Chondrocyte (in vitro differentiated cells): ENCODE measurements around the gene RET. TPM values are rescaled to one million over a fixed set of nuclear protein-coding genes. Genes with fewer than 3 reads are reported as not detected.

Experiments
- DNase-seq: peaks from one replicate; pipeline ENCODE4 v3.0.0; 2021; ENCODE audit warnings: mixed read lengths, low spot score
- H3K27ac Mint-ChIP-seq: one replicate; pipeline ENCODE4 v1.8.0; 2021; ENCODE audit warnings: mild to moderate bottlenecking, moderate library complexity, mixed read lengths; ENCODE audit not compliant: unreplicated experiment
- H3K27me3 Mint-ChIP-seq: 2 replicates; pipeline ENCODE4 v1.8.0; 2021; ENCODE audit warnings: low read depth, mixed read lengths
- H3K36me3 Mint-ChIP-seq: 2 replicates; pipeline ENCODE4 v1.8.0; 2021; ENCODE audit warnings: low read depth, mixed read lengths
- H3K4me1 Mint-ChIP-seq: 2 replicates; pipeline ENCODE4 v1.8.0; 2021; ENCODE audit warnings: low read depth, mild to moderate bottlenecking, mixed read lengths
- H3K4me3 Mint-ChIP-seq: one replicate; pipeline ENCODE4 v1.8.0; 2021; ENCODE audit warnings: mild to moderate bottlenecking, moderate library complexity, mixed read lengths; ENCODE audit not compliant: unreplicated experiment
- H3K9me3 Mint-ChIP-seq: 2 replicates; pipeline ENCODE4 v1.8.0; 2021; ENCODE audit warnings: low read depth, mixed read lengths
- CTCF ChIP-seq: fragments of 200-600 bp; sonication (generic); IDR thresholded peaks from 2 replicates; pipeline ENCODE4 v1.5.0; 2021; ENCODE audit warnings: antibody characterized with exemption, mild to moderate bottlenecking, moderate library complexity
- total RNA-seq: library from RNA; stranded (reverse); gene quantifications from 3 replicates; pipeline ENCODE4 v1.2.1, GENCODE V29; 2021

Gene RET
- total RNA-seq, 1 donor from 2014 or later, result 0.12 TPM

GRCh38 chr10:43112608-43112961 lies 35.7 kb downstream of the RET start:
- H3K4me1 Mint-ChIP-seq, result no peaks in the 10 kb centered on the region
- H3K4me3 Mint-ChIP-seq, result no peak overlapping the region
- H3K27ac Mint-ChIP-seq, result no peak overlapping the region
- no peaks in the 10 kb centered on the region for H3K36me3 Mint-ChIP-seq
- no peak for TF ChIP-seq CTCF
- peak; percentile 79 for DNase-seq
- no peaks in the 10 kb centered on the region for H3K9me3 Mint-ChIP-seq
- peaks cover 2% of the 10 kb centered on the region for H3K27me3 Mint-ChIP-seq

- Mint-ChIP-seq H3K4me1 (no peaks in the 10 kb centered on the region), H3K9me3 (no peaks in the 10 kb centered on the region), H3K4me3 (no peak overlapping the region), H3K27me3 (peaks cover 5% of the 10 kb centered on the region), H3K36me3 (no peaks in the 10 kb centered on the region), H3K27ac (no peak overlapping the region)
- peak; percentile 72 for DNase-seq
- TF ChIP-seq CTCF, result no peak
Measured at GRCh38 chr10:43113201-43114087, 36.6 kb downstream of the RET start.

- no peaks in the 10 kb centered on the region for H3K36me3 Mint-ChIP-seq
- peaks cover 5% of the 10 kb centered on the region for H3K27me3 Mint-ChIP-seq
- no peak for TF ChIP-seq CTCF
- H3K4me1 Mint-ChIP-seq, result no peaks in the 10 kb centered on the region
- H3K27ac Mint-ChIP-seq, result no peak overlapping the region
- H3K4me3 Mint-ChIP-seq, result no peak overlapping the region
- DNase-seq, result peak; percentile 91
- H3K9me3 Mint-ChIP-seq, result no peaks in the 10 kb centered on the region
Measured at GRCh38 chr10:43114088-43114742, 37.3 kb downstream of the RET start.

GRCh38 chr10:43114743-43115611 lies 38.1 kb downstream of the RET start:
- H3K9me3 Mint-ChIP-seq, result no peaks in the 10 kb centered on the region
- TF ChIP-seq CTCF, result no peak

More at GRCh38 chr10:43114743-43115611, 38.1 kb downstream of the RET start:
- Mint-ChIP-seq H3K36me3 (no peaks in the 10 kb centered on the region), H3K4me3 (no peak overlapping the region), H3K27me3 (peaks cover 5% of the 10 kb centered on the region), H3K4me1 (no peaks in the 10 kb centered on the region), H3K27ac (no peak overlapping the region)
- DNase-seq, result peak; percentile 84
